SK-N-SH treated with all-trans-retinoic acid at 6 μM for 48 hours (cell line): ENCODE results near the gene ATF6.

ENCODE experiments used
- CREB5 ChIP-seq: fragments of 250-450 bp; sonication (Bioruptor Pico); IDR thresholded peaks from 2 replicates; pipeline ENCODE4 v1.5.1; 2020; ENCODE audit warnings: low read depth, mild to moderate bottlenecking, moderate library complexity
- TF ChIP-seq, protein P1 (sequence below): fragments of 250-450 bp; sonication (Bioruptor Pico); IDR thresholded peaks from 2 replicates; pipeline ENCODE4 v1.8.0; 2020; ENCODE audit warnings: mild to moderate bottlenecking, moderate library complexity, borderline replicate concordance

GRCh38 chr1:161994175-161994668 is 228.1 kb downstream of the ATF6 start:
- no peak for TF ChIP-seq CREB5 (CRISPR knock-in tag)
- TF ChIP-seq, protein P1, sequence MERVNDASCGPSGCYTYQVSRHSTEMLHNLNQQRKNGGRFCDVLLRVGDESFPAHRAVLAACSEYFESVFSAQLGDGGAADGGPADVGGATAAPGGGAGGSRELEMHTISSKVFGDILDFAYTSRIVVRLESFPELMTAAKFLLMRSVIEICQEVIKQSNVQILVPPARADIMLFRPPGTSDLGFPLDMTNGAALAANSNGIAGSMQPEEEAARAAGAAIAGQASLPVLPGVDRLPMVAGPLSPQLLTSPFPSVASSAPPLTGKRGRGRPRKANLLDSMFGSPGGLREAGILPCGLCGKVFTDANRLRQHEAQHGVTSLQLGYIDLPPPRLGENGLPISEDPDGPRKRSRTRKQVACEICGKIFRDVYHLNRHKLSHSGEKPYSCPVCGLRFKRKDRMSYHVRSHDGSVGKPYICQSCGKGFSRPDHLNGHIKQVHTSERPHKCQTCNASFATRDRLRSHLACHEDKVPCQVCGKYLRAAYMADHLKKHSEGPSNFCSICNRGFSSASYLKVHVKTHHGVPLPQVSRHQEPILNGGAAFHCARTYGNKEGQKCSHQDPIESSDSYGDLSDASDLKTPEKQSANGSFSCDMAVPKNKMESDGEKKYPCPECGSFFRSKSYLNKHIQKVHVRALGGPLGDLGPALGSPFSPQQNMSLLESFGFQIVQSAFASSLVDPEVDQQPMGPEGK (CRISPR knock-in tag), result no peak
